T-helper 2 cell treated with Interferon-gamma antibody and Interleukin-4, amounts not matched to agents 100 ng/mL and 5 ng/mL, for 36 hours (primary cell): ENCODE measurements around the gene TENM4. TPM values are rescaled to one million over a fixed set of nuclear protein-coding genes. Genes with fewer than 3 reads are reported as not detected.

Experiments
- intact Hi-C: fragments of 100-400 bp; cut with micrococcal nuclease; formaldehyde crosslinking; loops from one replicate; pipeline ENCODE4 v1.15.1; 2023
- total RNA-seq: library from RNA; stranded (reverse); gene quantifications from 2 replicates; pipeline ENCODE4 v1.2.3, GENCODE V29; 2022

TENM4 gene
- total RNA-seq, 1 donor from 2014 or later: not detected

- intact Hi-C loops: no loop called here
Measured at GRCh38 chr11:79348976-79349682, 91.7 kb downstream of the TENM4 start.

GRCh38 chr11:79346021-79346420 is 94.8 kb downstream of the TENM4 start:
- intact Hi-C loops: no loop called here

GRCh38 chr11:79344753-79345294 is 96.0 kb downstream of the TENM4 start:
- intact Hi-C loops: no loop called here

- intact Hi-C loops: no loop called here
Measured at GRCh38 chr11:79342686-79343085, 98.1 kb downstream of the TENM4 start.

- intact Hi-C loops: no loop called here
Measured at GRCh38 chr11:79342236-79342635, 98.6 kb downstream of the TENM4 start.

GRCh38 chr11:79340535-79340934 is 100.3 kb downstream of the TENM4 start:
- intact Hi-C loops: no loop called here

GRCh38 chr11:79336797-79337517 is 103.9 kb downstream of the TENM4 start:
- intact Hi-C loops: no loop called here

- intact Hi-C loops: no loop called here
Measured at GRCh38 chr11:79335681-79336080, 105.1 kb downstream of the TENM4 start.

GRCh38 chr11:79333355-79333754 is 107.5 kb downstream of the TENM4 start:
- intact Hi-C loops: no loop called here

GRCh38 chr11:79332017-79332416 is 108.8 kb downstream of the TENM4 start:
- intact Hi-C loops: no loop called here

- intact Hi-C loops: no loop called here
Measured at GRCh38 chr11:79331203-79331901, 109.5 kb downstream of the TENM4 start.

GRCh38 chr11:79330651-79331050 is 110.2 kb downstream of the TENM4 start:
- intact Hi-C loops: no loop called here

GRCh38 chr11:79329561-79329960 is 111.3 kb downstream of the TENM4 start:
- intact Hi-C loops: no loop called here

GRCh38 chr11:79328402-79328801 is 112.4 kb downstream of the TENM4 start:
- intact Hi-C loops: no loop called here

GRCh38 chr11:79325851-79326250 is 115.0 kb downstream of the TENM4 start:
- intact Hi-C loops: no loop called here

- intact Hi-C loops: no loop called here
Measured at GRCh38 chr11:79321263-79321662, 119.6 kb downstream of the TENM4 start.

GRCh38 chr11:79314906-79315689 is 125.7 kb downstream of the TENM4 start:
- intact Hi-C loops: no loop called here

GRCh38 chr11:79313530-79313913 is 127.3 kb downstream of the TENM4 start:
- intact Hi-C loops: no loop called here

- intact Hi-C loops: no loop called here
Measured at GRCh38 chr11:79312617-79313529, 128.0 kb downstream of the TENM4 start.

GRCh38 chr11:79311461-79311860 is 129.4 kb downstream of the TENM4 start:
- intact Hi-C loops: no loop called here
